Stomach (tissue), 4 donors: ENCODE results near the gene CFLAR.

ENCODE experiments used
- POLR2A ChIP-seq, 4 donors: fragments of 450-650 bp; IDR thresholded peaks; one replicate each; pipeline ENCODE4 v1.6.1; 2016; ENCODE audit warnings: antibody characterized with exemption in 4 of 4, control low read depth in 2 of 4, mild to moderate bottlenecking in 1 of 4, moderate library complexity in 1 of 4
- POLR2AphosphoS5 ChIP-seq, 3 donors: sonication (generic); formaldehyde crosslinking; IDR thresholded peaks; one replicate each; pipeline ENCODE4 v1.6.1; 2016; ENCODE audit warnings: antibody characterized with exemption in 3 of 3
- TF ChIP-seq, protein P1 (sequence below), 7 experiments: fragments of 450-650 bp in 4 of 7; fragments of 200-600 bp in 3 of 7; sonication (generic) in 3 of 7; IDR thresholded peaks; one replicate each; pipeline ENCODE4 v1.5.1; 2016 to 2019; ENCODE audit warnings: antibody characterized with exemption in 7 of 7, control low read depth in 2 of 7, mild to moderate bottlenecking in 1 of 7

DNA sequence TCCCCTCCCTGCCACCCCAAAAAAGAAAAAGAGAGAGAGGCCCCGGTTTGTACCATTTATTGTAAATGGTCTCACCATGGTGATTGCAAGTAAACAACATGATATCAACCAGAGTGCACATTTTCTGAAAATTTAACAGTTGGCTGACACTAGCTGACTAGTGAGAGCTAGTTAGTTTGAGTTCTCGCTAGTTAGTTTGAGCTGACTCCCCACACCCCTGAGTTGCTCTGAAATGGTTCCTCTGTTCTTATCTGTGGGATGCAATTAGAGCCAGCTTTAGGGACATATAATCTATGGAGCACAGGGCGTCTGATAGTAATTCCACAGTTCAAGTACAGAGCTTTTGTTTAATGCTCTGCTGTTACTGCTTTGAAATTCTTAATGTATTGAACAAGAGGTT, 80.0 kb downstream of the CFLAR start:
- TF ChIP-seq, protein P1, sequence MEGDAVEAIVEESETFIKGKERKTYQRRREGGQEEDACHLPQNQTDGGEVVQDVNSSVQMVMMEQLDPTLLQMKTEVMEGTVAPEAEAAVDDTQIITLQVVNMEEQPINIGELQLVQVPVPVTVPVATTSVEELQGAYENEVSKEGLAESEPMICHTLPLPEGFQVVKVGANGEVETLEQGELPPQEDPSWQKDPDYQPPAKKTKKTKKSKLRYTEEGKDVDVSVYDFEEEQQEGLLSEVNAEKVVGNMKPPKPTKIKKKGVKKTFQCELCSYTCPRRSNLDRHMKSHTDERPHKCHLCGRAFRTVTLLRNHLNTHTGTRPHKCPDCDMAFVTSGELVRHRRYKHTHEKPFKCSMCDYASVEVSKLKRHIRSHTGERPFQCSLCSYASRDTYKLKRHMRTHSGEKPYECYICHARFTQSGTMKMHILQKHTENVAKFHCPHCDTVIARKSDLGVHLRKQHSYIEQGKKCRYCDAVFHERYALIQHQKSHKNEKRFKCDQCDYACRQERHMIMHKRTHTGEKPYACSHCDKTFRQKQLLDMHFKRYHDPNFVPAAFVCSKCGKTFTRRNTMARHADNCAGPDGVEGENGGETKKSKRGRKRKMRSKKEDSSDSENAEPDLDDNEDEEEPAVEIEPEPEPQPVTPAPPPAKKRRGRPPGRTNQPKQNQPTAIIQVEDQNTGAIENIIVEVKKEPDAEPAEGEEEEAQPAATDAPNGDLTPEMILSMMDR (IDR thresholded peaks at IDR 0.05): no peak
- TF ChIP-seq POLR2A (IDR thresholded peaks at IDR 0.05) (no peak), POLR2AphosphoS5 (IDR thresholded peaks at IDR 0.05) (no peak)
